Umbilical cord (tissue), 2 donors: ENCODE measurements around the gene TMEM208. TPM values are rescaled to one million over a fixed set of nuclear protein-coding genes. Genes with fewer than 3 reads are reported as not detected.
A peak's percentile ranks its signal among the peaks of the same experiment; 100 is the strongest.

Experiments used
- DNase-seq: peaks from one replicate; pipeline ENCODE4 v3.0.0-alpha.2; 2015; ENCODE audit warnings: low spot score
- total RNA-seq: library from RNA; depleted of rRNA; stranded (reverse); fragments of >200 nt; gene quantifications from one replicate; pipeline ENCODE4 v1.2.3, GENCODE V29; 2014; ENCODE audit warnings: low replicate concordance; ENCODE audit not compliant: insufficient read depth

The TMEM208 gene
- 5.5 TPM for total RNA-seq

- peak; percentile 99 for DNase-seq
These were observed at the start of gene TMEM208 for GRCh38 chr16:67226804-67227566. Gene TMEM208, plus strand, starts transcription at chr16:67227130. Its CDS starts 89 bp downstream, at chr16:67227219.

DNA sequence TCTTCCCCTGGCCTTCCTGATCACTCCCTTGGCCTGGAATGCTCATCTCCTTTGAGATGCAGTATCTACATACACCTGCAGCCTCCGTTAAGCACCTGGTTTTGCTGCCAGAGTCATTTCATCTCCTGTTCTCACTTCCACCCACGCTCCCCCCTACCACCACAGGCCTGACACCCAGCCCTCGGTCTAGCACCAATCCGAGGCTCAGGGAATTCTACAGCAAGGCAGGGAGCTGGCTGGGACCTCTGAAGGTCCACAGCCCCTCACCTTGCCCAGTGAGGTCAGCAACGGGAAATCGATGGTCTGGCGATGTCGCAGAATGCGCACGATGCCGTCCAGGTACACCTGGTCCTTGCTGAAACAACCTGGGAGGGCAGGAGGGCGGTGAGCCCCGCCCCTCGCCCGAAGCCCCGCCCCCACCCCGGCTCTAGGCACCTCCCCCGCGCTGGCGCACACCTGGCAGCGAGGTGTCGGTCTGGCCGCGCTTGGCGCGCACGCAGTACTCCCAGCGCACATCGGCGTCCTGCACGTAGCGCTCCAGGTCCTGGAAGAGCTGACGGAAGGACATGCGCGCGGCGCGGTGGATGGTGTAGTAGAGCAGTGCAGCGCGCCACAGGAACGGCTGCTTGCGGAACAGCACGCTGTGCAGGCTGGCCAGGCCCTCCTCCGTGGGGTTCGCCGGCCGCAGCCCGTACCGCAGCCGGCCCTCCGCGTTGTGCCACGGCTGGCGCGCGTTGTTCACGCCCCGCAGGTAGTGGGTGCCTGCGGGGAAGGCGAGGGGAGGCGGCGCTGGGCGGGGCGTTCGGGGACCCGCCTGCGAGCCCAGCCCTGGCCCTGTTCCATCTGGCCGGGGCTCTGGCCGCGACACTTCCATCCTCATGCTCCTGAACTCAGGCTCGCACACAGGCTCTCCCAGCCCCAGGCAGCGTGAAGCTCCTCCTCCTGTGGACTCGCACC, 48.9 kb upstream of the TMEM208 start:
- peak; percentile 72 for DNase-seq

- no peak for DNase-seq
These were observed 47.4 kb upstream of the TMEM208 start for GRCh38 chr16:67179421-67180080.

DNA sequence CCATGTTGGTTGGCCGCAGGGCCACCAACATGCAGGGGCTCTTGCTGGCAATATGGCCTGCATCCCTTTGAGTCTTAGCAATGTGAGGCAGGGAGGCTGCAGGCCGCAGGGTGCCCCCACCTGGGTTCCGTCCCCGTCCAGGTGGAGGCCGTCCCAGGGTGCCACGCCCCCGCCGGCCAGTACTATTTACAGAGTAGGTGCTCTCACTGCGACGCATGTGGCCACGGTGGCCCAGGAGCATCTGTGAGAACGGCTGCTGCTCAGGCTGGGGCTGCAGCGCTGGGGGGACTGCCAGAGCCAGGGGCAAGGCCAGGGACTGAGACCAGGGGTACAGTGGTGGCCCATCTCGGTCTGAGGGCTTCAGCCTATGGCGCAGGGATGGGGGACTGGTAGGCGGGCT, 46.8 kb upstream of the TMEM208 start:
- DNase-seq, result no peak

DNA sequence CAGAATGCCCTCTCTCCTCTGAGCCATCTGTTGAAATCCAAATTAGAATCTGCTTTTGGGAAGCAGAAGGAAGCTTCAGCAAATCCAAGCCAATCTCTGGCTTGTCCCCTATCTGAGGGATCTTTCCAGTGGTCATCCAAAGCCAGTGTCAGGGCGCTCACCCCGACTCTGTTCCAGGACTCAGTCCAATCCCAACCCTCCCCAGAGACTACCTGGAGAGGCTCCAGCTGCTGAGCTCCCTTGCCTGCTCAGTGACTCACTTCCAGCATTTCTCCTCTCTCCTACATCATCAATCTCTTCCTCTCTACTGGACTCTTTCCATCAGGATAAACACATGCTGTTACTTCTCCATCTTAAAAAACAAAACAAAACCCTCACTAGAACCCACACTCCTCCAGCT, 45.6 kb upstream of the TMEM208 start:
- no peak for DNase-seq

DNA sequence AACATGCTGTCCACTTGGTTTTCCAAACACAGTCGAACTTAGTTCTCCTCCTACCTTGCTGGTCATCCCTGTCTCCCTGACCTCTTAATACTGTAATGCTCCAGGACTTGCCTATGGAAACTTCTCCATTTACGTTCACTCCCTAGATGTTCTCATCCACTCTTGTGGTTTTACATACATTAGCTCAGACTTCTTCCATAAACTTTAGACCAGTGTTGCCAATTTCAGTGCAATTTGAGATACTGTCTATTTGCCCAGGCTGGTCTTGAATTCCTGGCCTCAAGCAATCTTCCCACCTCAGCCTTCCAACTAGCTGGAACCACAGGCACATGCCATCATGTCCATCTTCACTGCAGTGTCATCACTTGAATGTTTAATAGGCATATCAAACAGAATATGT, 44.6 kb upstream of the TMEM208 start:
- no peak for DNase-seq

GRCh38 chr16:67183284-67183626, 43.7 kb upstream of the TMEM208 start:
- DNase-seq, result no peak

DNA sequence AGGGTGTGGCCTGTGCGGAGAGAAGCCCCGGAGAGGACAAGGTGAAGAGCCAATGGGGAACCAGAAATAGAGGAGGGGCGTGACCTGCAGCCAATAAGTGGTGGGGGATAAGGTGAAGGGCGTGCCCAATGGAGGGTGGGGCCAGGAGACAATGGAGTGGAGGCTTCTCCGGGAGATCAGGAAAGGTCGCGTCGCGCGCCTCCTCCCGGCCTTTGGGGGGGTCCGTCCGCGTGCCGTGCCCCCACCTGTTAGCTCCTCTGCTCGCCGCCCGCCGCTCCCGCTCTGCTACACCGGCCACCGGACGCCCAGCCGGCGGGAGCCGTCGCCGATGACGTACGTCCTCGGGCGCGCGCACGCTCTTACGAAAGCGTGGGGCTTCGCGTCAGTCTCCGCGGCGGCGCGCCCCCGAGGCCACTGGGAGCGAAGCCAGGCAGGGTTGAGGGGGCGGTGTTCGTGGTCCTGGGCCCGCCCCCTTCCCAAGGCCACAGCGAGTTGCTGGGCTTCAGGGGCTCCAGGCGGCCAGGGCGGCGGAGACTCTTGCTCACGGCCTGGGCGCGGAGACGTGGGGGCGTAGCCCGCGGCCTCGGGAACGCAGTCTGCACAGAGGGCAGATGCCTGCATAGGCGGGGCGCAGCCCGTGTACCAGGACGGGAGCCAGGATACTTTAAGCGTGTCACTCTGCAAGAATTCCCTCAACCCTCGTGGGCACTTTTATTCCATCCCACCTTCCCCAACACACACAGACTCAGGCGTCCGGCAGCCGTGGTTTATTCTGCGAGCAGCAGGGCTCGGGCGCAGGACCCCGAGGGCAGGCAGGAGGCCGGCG, 43.1 kb upstream of the TMEM208 start, which contains the start of gene MATCAP1:
MATCAP1 (minus strand) TSS at position 337 of the 826 bp plus-strand sequence. CDS start 3,353 bp downstream, outside the sequence.
- peak; percentile 99 for DNase-seq

GRCh38 chr16:67184453-67184994, 42.4 kb upstream of the TMEM208 start:
- DNase-seq, result no peak

- peak; percentile 88 for DNase-seq
These were observed 41.8 kb upstream of the TMEM208 start for GRCh38 chr16:67184995-67185650.

DNA sequence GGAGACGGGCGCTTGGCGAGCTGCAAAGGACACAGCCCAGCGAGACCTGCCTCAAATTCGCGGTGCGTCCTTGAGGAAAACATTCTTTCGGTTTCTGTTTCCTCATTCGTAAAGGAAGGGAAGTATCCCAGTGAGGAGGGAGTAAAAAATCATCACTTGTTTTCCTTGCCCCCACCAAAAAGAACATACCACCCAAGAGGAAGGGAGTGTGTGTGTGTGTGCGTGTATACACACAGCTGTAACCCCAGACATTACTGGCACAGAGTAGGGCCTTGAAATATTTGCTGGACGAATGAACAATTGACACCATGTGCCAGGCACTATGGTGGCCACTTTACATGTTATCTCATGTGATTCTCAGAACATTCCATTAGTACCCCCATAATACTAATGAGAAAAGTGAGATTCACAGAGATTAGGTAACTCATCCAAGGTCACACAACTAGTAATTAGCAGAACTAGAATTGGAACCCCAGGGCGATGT, 41.2 kb upstream of the TMEM208 start:
- DNase-seq, result no peak

GRCh38 chr16:67186550-67186950, 40.4 kb upstream of the TMEM208 start:
- DNase-seq, result no peak

- no peak for DNase-seq
These were observed 39.6 kb upstream of the TMEM208 start for GRCh38 chr16:67187175-67187890.

DNA sequence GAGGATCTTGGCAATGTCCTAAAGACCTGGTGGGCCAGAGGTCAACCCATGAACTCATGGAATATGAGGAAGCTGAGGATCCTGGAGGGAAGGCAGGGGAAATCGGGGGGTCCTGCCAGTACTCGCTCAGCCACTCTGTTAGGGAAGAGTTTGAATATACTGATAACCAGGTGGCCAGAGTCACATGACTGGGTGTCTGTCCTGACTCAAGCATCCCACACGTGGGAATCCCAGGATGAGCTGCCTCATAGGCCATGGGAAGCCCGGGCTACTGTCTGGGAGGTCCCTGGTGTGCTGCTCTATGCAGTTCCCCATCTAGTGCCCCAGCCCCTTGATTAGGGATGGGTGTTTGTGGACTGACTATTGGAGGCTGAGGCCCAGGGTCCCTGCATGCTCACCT, 38.6 kb upstream of the TMEM208 start:
- no peak for DNase-seq

GRCh38 chr16:67188798-67189197, 38.1 kb upstream of the TMEM208 start:
- no peak for DNase-seq

GRCh38 chr16:67190041-67190440, 36.9 kb upstream of the TMEM208 start, which contains the start of gene EXOC3L1:
Gene EXOC3L1, minus strand, starts transcription at chr16:67190136. Its CDS starts 460 bp downstream, at chr16:67189676.
- DNase-seq, result no peak

DNA sequence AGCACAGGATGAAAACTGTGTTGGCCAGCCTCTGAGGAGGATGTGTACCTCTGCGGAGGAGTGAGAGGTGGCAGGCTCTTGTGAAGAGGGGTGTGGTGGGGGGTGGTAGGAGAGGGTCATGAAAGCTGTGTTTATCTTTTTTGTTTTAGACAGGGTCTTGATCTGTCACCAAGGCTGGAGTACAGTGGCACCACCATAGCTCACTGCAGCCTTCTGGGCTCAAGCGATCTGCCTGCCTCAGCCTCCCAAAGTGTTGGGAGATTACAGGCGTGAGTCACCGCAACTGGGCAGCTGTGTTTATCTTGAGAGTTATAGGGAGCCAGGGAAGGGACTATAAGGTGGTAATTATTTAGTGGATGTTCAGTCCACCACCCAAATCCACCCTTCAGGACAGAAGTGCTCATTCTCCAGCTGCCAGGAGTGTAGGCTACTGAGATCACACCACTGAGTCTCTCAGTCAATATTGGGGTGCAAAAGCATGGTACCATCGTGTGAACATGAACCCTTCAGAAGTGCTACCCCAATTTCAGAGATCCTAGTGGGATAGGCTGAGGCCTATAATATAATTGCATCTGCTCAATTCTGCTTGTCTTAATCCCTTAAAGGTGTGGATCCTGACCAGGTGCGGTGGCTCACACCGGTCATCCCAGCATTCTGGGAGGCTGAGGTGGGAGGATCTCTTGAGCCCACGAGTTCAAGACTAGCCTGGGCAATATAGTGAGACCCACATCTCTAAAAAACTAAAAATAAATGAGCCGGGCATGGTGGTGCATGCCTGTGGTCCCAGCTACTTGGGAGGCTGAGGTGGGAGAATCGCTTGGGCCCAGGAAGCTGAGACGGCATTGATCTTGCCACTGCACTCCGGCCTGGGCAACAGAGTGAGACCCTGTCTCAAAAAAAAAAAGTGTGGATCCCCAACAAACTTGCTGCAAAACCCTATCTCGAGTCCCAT, 36.2 kb upstream of the TMEM208 start:
- no peak for DNase-seq

GRCh38 chr16:67191411-67191994, 35.4 kb upstream of the TMEM208 start:
- DNase-seq, result no peak
